Esophagus squamous epithelium (tissue), 4 donors: Measurements from ENCODE around the gene GRAMD1C.

ENCODE experiments used
- POLR2A ChIP-seq, 4 donors: fragments of 450-650 bp; IDR thresholded peaks; one replicate each; pipeline ENCODE4 v1.6.1; 2017; ENCODE audit warnings: antibody characterized with exemption in 4 of 4, mild to moderate bottlenecking in 4 of 4, moderate library complexity in 3 of 4
- TF ChIP-seq, protein P1 (sequence below), 6 experiments: fragments of 450-650 bp in 4 of 6; fragments of 200-600 bp in 2 of 6; sonication (generic) in 2 of 6; IDR thresholded peaks; one replicate each; pipeline ENCODE4 v1.5.1; 2016 to 2019; ENCODE audit warnings: antibody characterized with exemption in 6 of 6, mild to moderate bottlenecking in 4 of 6, moderate library complexity in 4 of 6

DNA sequence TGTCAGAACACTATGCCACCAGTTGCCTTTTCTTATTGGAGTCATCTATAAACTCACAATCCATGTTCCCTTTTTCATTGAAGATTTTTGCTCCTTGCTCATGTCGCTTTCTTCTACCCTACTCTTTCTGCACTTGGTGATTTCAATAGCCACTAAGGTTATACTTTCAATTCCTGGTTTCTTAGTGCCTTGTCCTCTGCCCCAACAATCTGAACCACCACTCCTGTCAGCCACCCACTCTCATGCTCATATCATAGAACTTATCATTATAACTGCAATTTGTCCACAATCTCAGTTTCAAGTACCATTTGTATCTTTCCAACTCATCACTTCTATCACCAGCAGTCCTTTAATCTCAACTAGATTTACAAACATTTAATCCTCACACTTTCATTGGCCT is 10.0 kb upstream of the GRAMD1C start:
- TF ChIP-seq, protein P1, sequence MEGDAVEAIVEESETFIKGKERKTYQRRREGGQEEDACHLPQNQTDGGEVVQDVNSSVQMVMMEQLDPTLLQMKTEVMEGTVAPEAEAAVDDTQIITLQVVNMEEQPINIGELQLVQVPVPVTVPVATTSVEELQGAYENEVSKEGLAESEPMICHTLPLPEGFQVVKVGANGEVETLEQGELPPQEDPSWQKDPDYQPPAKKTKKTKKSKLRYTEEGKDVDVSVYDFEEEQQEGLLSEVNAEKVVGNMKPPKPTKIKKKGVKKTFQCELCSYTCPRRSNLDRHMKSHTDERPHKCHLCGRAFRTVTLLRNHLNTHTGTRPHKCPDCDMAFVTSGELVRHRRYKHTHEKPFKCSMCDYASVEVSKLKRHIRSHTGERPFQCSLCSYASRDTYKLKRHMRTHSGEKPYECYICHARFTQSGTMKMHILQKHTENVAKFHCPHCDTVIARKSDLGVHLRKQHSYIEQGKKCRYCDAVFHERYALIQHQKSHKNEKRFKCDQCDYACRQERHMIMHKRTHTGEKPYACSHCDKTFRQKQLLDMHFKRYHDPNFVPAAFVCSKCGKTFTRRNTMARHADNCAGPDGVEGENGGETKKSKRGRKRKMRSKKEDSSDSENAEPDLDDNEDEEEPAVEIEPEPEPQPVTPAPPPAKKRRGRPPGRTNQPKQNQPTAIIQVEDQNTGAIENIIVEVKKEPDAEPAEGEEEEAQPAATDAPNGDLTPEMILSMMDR (IDR thresholded peaks at IDR 0.05), result no peak
- TF ChIP-seq POLR2A (IDR thresholded peaks at IDR 0.05), result no peak
